HG02678 (cell line): Measurements from ENCODE around the gene CREB3L1.

ENCODE experiments used
- ATAC-seq: cut with Tn5 transposase; IDR thresholded peaks from one replicate; pipeline ENCODE4 v1.9.1; 2021; ENCODE audit warnings: mild to moderate bottlenecking, moderate library complexity; ENCODE audit not compliant: unreplicated experiment

The CREB3L1 gene

GRCh38 chr11:46272816-46273427, 4.5 kb upstream of the CREB3L1 start:
- no peak for ATAC-seq

GRCh38 chr11:46273511-46274205, 3.8 kb upstream of the CREB3L1 start:
- ATAC-seq, result no peak

- no peak for ATAC-seq
These were observed 1.4 kb upstream of the CREB3L1 start for GRCh38 chr11:46275964-46276641.

GRCh38 chr11:46277313-46277621, 195 bp upstream of the CREB3L1 start:
- no peak for ATAC-seq

GRCh38 chr11:46278387-46279125, 1.1 kb downstream of the CREB3L1 start:
- no peak for ATAC-seq

GRCh38 chr11:46279126-46280099, 2.0 kb downstream of the CREB3L1 start:
- ATAC-seq, result no peak

- no peak for ATAC-seq
These were observed 3.2 kb downstream of the CREB3L1 start for GRCh38 chr11:46280706-46281105.

GRCh38 chr11:46281371-46281831, 3.9 kb downstream of the CREB3L1 start:
- no peak for ATAC-seq

- ATAC-seq, result no peak
These were observed 7.7 kb downstream of the CREB3L1 start for GRCh38 chr11:46285173-46285572.

GRCh38 chr11:46285594-46286033, 8.2 kb downstream of the CREB3L1 start:
- ATAC-seq, result no peak

- ATAC-seq, result no peak
These were observed 9.3 kb downstream of the CREB3L1 start for GRCh38 chr11:46286789-46287188.

GRCh38 chr11:46288451-46288850, 11.0 kb downstream of the CREB3L1 start:
- ATAC-seq, result no peak

GRCh38 chr11:46290011-46290410, 12.5 kb downstream of the CREB3L1 start:
- ATAC-seq, result no peak

- ATAC-seq, result no peak
These were observed 13.3 kb downstream of the CREB3L1 start for GRCh38 chr11:46290598-46291309.

GRCh38 chr11:46291441-46292150, 14.1 kb downstream of the CREB3L1 start:
- no peak for ATAC-seq

GRCh38 chr11:46293066-46293465, 15.6 kb downstream of the CREB3L1 start:
- no peak for ATAC-seq

GRCh38 chr11:46293641-46294103, 16.2 kb downstream of the CREB3L1 start:
- no peak for ATAC-seq

GRCh38 chr11:46294365-46295309, 17.2 kb downstream of the CREB3L1 start:
- ATAC-seq, result no peak
